HEK293T (cell line): ENCODE data around the gene PCDHB8.
A peak's percentile ranks its signal among the peaks of the same experiment; 100 is the strongest.
"Not testable (repeated sequence)": the region's sequence is repeated elsewhere in the genome, so short reads cannot be mapped to it uniquely, and the experiment has no call there.

Experiments
- CTCF ChIA-PET: fragments of 350-600 bp; formaldehyde crosslinking; extraction: SDS; loops from one replicate; lab custom pipeline; 2021; ENCODE audit warnings: antibody characterized with exemption, inconsistent platforms; lab: Yijun Ruan, JAX
- POLR2A ChIA-PET: fragments of 350-600 bp; formaldehyde crosslinking; extraction: SDS; loops from one replicate; lab custom pipeline; 2020; ENCODE audit warnings: antibody characterized with exemption, inconsistent platforms; lab: Yijun Ruan, JAX
- DNase-seq: peaks from one replicate; pipeline ENCODE4 v3.0.0; 2012; ENCODE audit warnings: mixed read lengths; ENCODE audit errors: extremely low spot score
- ARNT ChIP-seq: fragments of 450-650 bp; IDR thresholded peaks from 2 replicates; pipeline ENCODE4 v1.6.1; 2017; ENCODE audit warnings: mild to moderate bottlenecking
- BHLHE40 ChIP-seq: fragments of 450-650 bp; IDR thresholded peaks from 2 replicates; pipeline ENCODE4 v1.6.1; 2016; ENCODE audit warnings: mild to moderate bottlenecking, moderate library complexity, borderline replicate concordance
- CTBP1 ChIP-seq: fragments of 450-650 bp; IDR thresholded peaks from 2 replicates; pipeline ENCODE4 v1.6.1; 2016; ENCODE audit warnings: borderline replicate concordance
- ELF4 ChIP-seq: fragments of 450-650 bp; IDR thresholded peaks from 2 replicates; pipeline ENCODE4 v1.6.1; 2017; ENCODE audit warnings: antibody characterized with exemption
- FOXA1 ChIP-seq: fragments of 450-650 bp; IDR thresholded peaks from 2 replicates; pipeline ENCODE4 v1.6.1; 2016; ENCODE audit warnings: mild to moderate bottlenecking
- FOXK2 ChIP-seq: fragments of 450-650 bp; IDR thresholded peaks from 2 replicates; pipeline ENCODE4 v1.6.1; 2016; ENCODE audit warnings: mild to moderate bottlenecking
- FOXM1 ChIP-seq: fragments of 450-650 bp; IDR thresholded peaks from 2 replicates; pipeline ENCODE4 v1.6.1; 2017; ENCODE audit warnings: mild to moderate bottlenecking, borderline replicate concordance
- HDGF ChIP-seq: fragments of 450-650 bp; IDR thresholded peaks from 2 replicates; pipeline ENCODE4 v1.6.1; 2017; ENCODE audit warnings: antibody characterized with exemption, borderline replicate concordance
- L3MBTL2 ChIP-seq: fragments of 450-650 bp; conservative IDR thresholded peaks from 2 replicates; pipeline ENCODE4 v1.6.1; 2016; ENCODE audit warnings: mild to moderate bottlenecking
- LEF1 ChIP-seq: fragments of 450-650 bp; IDR thresholded peaks from 2 replicates; pipeline ENCODE4 v1.6.1; 2017; ENCODE audit warnings: mild to moderate bottlenecking, borderline replicate concordance
- NFRKB ChIP-seq: fragments of 450-650 bp; IDR thresholded peaks from 2 replicates; pipeline ENCODE4 v1.6.1; 2016; ENCODE audit warnings: mild to moderate bottlenecking, moderate library complexity
- PKNOX1 ChIP-seq: fragments of 450-650 bp; IDR thresholded peaks from 2 replicates; pipeline ENCODE4 v1.6.1; 2016
- SP1 ChIP-seq: fragments of 450-650 bp; IDR thresholded peaks from 2 replicates; pipeline ENCODE4 v1.6.1; 2017
- SUZ12 ChIP-seq: fragments of 450-650 bp; IDR thresholded peaks from 2 replicates; pipeline ENCODE4 v1.6.1; 2016; ENCODE audit warnings: mild to moderate bottlenecking
- TARDBP ChIP-seq: fragments of 450-650 bp; IDR thresholded peaks from 2 replicates; pipeline ENCODE4 v1.6.1; 2016
- ZNF384 ChIP-seq: fragments of 450-650 bp; IDR thresholded peaks from 2 replicates; pipeline ENCODE4 v1.6.1; 2016

Gene PCDHB8

GRCh38 chr5:141177577-141178191 is at the start of gene PCDHB8:
Gene PCDHB8 (plus strand): TSS chr5:141177790. CDS start chr5:141178035, 245 bp downstream.
- DNase-seq: peak; percentile 13
- POLR2A ChIA-PET: not testable (repeated sequence)
- CTCF ChIA-PET: interaction anchor here (1.6 kb wide), 1 partner anchor 347 kb away, joined by 4 read pairs; no protein-coding TSS in a partner anchor

GRCh38 chr5:141135030-141135717 is 42.4 kb upstream of the PCDHB8 start, which contains the start of gene PCDHB5:
Gene PCDHB5 (plus strand): TSS chr5:141135206. CDS start chr5:141135435, 229 bp downstream.
- ChIA-PET POLR2A (no interaction called here), CTCF (interaction anchor here (0.8 to 1.3 kb wide), 2 partner anchors 47 to 85 kb away, joined by 3 read pairs; partner anchors contain the start of gene PCDHB16)
- TF ChIP-seq FOXM1 (no peak), TARDBP (no peak), ELF4 (no peak), ARNT (no peak), SP1 (no peak), HDGF (no peak), NFRKB (no peak), L3MBTL2 (no peak), FOXK2 (no peak), CTBP1 (no peak), PKNOX1 (no peak), LEF1 (no peak), ZNF384 (no peak), BHLHE40 (no peak), SUZ12 (no peak), FOXA1 (no peak)
- DNase-seq: peak; percentile 15

- DNase-seq: no peak
- CTCF ChIA-PET: interaction anchor here (1.3 kb wide), 1 partner anchor 47 kb away, joined by 3 read pairs; the partner anchor contains the start of gene PCDHB16
- TF ChIP-seq SUZ12: no peak
- POLR2A ChIA-PET: no interaction called here
Observed at GRCh38 chr5:141135718-141136266, 41.8 kb upstream of the PCDHB8 start.

GRCh38 chr5:141137346-141137745 is 40.2 kb upstream of the PCDHB8 start:
- DNase-seq, CTCF ChIA-PET, POLR2A ChIA-PET: not testable (repeated sequence)

- CTCF ChIA-PET: no interaction called here
- POLR2A ChIA-PET: no interaction called here
- TF ChIP-seq HDGF (no peak), LEF1 (no peak), PKNOX1 (no peak), BHLHE40 (no peak), CTBP1 (no peak), SP1 (no peak)
- DNase-seq: peak; percentile 30
Observed at GRCh38 chr5:141149812-141150211, 27.8 kb upstream of the PCDHB8 start, which contains the start of gene PCDHB6. Gene PCDHB6 (plus strand): TSS chr5:141150057. CDS start chr5:141150258, 201 bp downstream.

GRCh38 chr5:141150224-141150992 is 27.2 kb upstream of the PCDHB8 start:
- no peak for DNase-seq
- ChIA-PET CTCF (interaction anchor here (0.6 kb wide), 1 partner anchor 341 kb away, joined by 3 read pairs; no protein-coding TSS in a partner anchor), POLR2A (no interaction called here)
- no peak for TF ChIP-seq ZNF384
- TF ChIP-seq SUZ12: no peak
- TF ChIP-seq BHLHE40: no peak
- TF ChIP-seq PKNOX1: no peak
- no peak for TF ChIP-seq FOXA1
- no peak for TF ChIP-seq TARDBP
- no peak for TF ChIP-seq ARNT
- TF ChIP-seq CTBP1: no peak
- TF ChIP-seq LEF1: no peak
- no peak for TF ChIP-seq ELF4
- no peak for TF ChIP-seq NFRKB
- TF ChIP-seq FOXM1: no peak
- TF ChIP-seq FOXK2: no peak
- no peak for TF ChIP-seq HDGF
- no peak for TF ChIP-seq SP1
- TF ChIP-seq L3MBTL2: no peak
